Inflammatory macrophage treated with lipopolysaccharide for 1 hour (primary cell): ENCODE results near the gene UBL5.
"Not testable (repeated sequence)": the region's sequence is repeated elsewhere in the genome, so short reads cannot be mapped to it uniquely, and the experiment has no call there.

ENCODE experiments used
- DNase-seq, 2 donors: peaks; one replicate each; pipeline ENCODE4 v3.0.0-alpha.2; 2020 to 2022

UBL5 gene

DNA sequence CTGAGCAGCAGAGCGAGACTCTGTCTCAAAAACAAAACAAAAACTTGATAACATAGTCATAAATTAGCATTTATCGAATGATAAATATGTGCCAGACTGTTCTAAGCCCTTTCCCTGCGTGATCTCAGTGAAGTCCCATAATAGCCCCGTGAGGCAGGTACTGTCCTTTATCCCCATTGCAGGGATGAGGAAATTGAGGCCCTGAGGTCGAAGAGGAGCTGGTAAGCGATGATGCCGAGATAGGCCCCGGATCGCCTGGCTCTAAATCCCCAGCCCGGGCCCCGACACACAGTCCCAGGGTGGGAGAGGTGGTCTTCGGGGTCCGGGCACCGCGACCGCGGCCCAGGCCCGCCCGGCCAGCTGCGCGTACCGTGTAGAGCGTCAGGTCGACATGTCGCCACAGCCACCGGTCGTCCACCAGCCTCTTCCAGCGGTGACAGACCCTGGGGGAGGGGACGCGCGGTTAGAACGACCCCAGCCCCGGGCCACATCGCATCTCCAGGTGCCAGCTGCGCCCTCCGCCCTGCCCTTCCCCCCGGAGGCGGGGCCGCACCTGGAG is 9.5 kb upstream of the UBL5 start:
- DNase-seq: no peak

DNA sequence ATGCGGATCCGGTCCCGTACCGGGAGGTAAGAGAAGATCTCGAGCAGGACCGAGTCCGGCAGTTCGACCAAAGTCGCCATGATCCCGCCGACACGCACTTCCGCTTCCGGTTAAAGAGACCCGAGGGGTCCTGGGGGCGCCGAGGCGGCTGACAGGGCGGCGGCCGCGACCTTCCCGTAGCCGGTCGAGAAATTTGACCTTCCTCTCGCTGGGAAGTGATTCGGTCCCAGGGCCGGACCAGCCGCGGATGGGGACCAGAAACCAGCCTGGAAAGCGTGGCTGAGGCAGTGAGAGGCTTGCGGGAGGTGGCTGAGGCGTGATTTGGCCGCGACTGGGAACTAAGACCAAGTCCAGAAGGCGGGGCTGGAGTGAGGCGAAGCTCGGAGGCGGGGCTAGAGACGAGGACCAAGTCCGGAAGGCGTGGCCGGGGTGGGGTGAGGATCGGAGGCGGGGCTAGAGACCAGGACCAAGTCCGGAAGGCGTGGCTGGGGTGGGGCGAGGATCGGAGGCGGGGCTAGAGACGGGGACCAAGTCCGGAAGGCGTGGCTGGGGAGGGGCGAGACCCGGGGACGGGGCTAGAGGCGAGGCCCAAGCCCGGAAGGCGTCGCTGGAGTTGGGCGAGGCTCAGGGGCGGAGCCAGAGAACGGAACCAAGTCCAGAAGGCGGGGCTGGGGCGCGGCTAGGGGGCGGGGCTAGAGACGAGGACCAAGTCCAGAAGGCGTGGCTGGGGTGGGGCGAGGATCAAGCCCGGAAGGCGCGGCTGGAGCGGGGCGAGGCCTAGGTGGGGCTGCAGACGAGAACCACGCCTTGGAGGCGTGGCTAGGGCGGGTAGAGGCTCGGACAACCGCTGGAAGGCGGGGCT is 8.8 kb upstream of the UBL5 start, which contains the start of gene FBXL12:
TSS of gene FBXL12 (minus strand) at position 346 of the 862 bp plus-strand sequence. CDS start at position 80, 266 bp downstream.
- DNase-seq: peak; percentile 100

DNA sequence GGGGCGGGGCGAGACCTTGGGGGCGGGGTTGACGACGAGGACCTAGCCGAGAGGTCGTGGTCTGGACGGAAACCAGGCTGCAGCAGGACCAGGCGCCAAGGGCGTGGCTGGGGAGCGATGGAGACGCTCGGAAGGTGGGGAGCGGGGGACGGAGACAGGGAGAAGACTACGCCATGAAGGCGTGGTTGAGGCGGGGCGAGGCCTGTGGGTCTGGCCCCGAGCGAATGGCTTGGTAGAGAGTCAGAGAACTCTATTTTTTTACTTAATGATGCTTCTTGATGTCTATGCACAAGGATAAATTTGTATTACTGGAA is 8.2 kb upstream of the UBL5 start:
- no peak for DNase-seq

DNA sequence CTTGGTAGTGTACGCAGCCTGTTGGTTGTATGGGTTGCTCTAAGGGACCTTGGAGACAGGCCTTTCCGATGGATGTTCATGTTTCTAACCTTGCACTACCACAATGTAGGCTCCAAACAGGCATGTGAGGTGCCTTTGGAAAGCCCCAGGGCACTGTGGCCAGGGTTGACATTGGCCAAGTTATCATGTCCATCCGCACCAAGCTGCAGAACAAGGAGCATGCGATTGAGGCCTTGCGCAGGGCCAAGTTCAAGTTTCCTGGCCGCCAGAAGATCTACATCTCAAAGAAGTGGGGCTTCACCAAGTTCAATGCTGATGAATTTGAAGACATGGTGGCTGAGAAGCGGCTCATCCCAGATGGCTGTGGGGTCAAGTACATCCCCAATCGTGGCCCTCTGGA is 7.7 kb upstream of the UBL5 start:
- not testable (repeated sequence) for DNase-seq

DNA sequence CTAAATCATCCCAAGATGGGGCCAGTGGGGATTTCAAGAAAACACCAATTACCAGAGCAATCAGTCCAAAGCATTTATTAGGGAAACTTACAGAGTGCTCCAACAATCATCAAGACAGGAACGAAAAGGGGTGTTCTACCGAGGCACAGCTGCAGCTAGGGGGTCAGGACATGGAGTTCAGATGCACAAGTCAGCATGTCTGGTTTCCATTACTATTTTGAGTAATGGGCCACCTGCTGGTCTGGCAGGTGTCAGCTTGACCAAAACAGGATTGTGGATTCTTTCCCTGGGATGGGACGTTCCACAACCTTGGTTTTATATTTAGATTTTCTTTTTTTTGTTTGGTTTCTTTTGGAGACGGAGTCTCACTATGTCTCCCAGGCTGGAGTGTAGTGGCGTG is 3.9 kb upstream of the UBL5 start:
- DNase-seq: no peak

DNA sequence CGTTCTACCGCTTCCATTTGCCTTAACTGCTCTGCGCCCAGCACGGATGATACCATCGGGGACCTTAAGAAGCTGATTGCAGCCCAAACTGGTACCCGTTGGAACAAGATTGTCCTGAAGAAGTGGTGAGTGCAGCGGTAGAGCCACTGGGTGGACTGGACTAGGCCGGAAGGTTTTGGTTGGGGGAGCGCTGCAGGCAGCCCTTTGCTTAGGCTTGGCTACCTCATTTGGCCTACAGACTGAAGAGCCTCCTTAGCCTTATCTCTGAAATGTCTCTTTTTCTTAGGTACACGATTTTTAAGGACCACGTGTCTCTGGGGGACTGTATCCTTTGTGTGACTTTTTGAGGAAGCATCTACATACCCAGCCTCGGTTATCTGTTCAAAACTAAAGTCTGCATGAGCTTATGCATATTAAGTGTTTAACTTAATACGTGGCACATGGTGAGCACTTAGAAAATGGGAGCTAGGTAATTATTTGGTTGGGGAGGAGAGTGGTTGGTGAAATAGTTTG is 889 bp downstream of the UBL5 start:
- no peak for DNase-seq

- DNase-seq: no peak
Observed at GRCh38 chr19:9834307-9834725, 6.6 kb downstream of the UBL5 start.

DNA sequence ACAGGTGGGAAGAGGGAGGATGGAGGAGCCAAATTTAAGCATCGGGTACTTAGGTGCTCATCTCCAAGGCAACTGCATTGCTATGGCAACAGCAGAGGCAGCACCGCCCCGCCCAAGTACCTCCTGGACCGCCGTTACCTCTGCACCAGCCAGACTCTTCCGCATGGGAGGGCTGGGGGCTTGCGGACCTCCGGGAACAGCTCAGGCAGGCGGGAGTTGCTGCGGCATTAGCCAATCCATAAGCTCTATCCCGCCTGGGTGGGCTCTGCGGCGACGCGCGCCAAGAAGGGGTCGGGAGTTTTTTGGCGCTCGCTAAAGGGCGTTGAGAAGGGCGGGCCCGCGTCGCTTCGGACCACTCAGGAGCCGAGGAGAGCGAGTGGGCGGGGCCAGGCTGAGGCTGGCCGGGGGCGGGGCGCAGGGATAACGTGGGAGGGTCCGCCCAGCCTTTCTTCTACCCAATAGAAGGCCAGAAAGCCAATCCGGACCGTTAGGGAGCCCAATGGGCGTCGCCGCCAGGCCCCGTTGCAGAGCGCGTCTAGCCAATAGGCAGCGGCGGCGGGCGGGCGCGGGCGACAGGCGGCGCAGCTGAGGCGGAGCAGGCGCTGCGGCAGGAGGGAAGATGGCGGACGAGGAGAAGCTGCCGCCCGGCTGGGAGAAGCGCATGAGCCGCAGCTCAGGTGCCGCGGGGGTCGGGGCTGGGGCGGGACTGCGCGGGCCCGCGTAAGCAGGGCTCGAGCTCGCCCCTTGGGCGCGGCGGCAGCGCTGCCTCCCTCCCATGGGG is 7.2 kb downstream of the UBL5 start, which contains the start of gene PIN1:
TSS of gene PIN1 (plus strand) at position 593 of the 781 bp plus-strand sequence. CDS start at position 620, 27 bp downstream.
- peak; percentile 99 for DNase-seq

- DNase-seq: no peak
Observed at GRCh38 chr19:9835507-9835949, 7.8 kb downstream of the UBL5 start.

GRCh38 chr19:9836021-9836420 is 8.3 kb downstream of the UBL5 start:
- no peak for DNase-seq

- DNase-seq: no peak
Observed at GRCh38 chr19:9838324-9838723, 10.6 kb downstream of the UBL5 start.

DNA sequence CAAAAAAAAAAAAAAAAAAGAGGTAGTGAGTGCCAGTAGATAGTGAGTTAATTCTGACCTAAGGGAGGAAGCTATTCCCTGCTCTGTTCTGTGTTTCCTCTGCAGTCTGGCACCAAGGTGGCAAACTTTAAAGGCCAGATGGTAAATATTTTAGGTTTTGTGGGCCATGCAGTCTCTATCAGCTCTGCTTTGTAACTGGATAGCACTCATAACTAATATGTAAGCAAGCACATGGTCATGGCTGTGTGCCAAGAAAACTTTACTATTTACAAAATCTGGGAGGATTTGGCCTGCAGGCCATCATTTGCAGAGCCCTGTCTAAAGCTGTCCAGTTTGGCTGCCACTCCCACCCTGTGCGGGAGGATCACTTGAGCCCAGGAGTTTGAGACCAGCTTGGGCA is 11.7 kb downstream of the UBL5 start:
- DNase-seq: no peak

GRCh38 chr19:9842834-9843625 is 15.3 kb downstream of the UBL5 start:
- no peak for DNase-seq

- DNase-seq: not testable (repeated sequence)
Observed at GRCh38 chr19:9843626-9844273, 16.0 kb downstream of the UBL5 start.

DNA sequence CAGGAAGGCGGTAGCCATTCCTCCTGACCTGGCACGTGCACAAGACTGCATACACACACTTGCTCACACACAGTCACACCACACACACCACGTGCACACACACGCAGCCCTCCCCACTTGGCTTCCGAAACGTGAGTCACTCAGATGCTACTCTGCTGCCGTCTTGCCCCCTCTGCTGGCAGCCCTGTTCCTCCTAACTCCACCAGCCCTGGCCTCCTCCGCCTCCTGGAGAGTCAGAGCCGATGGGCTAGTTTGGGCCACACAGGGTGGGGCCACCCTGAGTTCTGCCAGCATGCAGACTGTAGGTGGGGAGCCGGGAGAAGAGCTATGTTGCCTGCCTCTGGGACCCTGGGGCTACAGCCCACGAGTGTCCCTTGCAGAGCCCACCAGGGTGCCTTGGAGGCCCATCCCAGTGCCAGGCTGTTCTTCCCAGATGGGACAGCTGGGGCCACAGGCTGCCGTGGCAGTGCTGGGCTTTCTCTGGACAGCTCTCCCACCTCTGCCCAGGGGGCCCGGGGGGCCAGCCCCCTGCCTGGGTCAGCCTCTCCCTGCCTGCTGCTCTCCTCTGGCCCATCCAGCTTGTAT is 19.5 kb downstream of the UBL5 start:
- DNase-seq: no peak

DNA sequence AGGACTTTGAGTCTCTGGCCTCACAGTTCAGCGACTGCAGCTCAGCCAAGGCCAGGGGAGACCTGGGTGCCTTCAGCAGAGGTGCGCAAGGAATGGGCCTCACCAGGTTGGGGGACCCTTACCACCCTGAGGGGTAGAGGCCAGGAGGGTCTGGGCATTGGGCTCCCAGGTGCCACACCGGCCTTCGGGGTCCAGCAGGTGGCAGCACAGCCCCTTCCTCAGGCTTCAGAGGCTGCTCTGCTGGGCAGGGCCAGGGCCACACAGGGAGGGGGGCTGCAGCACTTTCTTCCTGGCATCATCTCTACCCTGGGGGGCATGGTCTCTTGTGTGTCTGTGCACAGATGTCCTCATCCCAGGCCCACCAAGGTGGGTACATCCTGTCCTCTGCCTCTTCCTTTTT is 20.3 kb downstream of the UBL5 start:
- DNase-seq: no peak

DNA sequence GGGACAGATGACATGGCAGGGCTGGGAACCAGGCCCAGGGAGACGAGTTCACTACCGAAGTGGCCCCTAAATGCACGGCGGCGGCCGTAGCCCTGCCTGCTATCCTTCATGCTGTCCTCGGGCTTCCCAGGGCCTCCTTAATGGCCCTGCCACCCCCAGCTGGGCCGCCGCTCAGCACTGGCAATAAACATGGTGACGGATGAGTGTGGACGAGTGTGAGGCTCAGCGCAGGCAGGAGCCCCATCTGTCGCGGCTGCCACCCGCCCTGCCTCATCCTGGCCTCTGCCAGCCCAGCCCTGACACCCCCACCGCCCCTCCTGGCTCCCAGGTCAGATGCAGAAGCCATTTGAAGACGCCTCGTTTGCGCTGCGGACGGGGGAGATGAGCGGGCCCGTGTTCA is 21.0 kb downstream of the UBL5 start:
- DNase-seq: no peak

GRCh38 chr19:9849791-9850190 is 22.1 kb downstream of the UBL5 start:
- DNase-seq: no peak

- no peak for DNase-seq
Observed at GRCh38 chr19:9850235-9850959, 22.7 kb downstream of the UBL5 start.

DNA sequence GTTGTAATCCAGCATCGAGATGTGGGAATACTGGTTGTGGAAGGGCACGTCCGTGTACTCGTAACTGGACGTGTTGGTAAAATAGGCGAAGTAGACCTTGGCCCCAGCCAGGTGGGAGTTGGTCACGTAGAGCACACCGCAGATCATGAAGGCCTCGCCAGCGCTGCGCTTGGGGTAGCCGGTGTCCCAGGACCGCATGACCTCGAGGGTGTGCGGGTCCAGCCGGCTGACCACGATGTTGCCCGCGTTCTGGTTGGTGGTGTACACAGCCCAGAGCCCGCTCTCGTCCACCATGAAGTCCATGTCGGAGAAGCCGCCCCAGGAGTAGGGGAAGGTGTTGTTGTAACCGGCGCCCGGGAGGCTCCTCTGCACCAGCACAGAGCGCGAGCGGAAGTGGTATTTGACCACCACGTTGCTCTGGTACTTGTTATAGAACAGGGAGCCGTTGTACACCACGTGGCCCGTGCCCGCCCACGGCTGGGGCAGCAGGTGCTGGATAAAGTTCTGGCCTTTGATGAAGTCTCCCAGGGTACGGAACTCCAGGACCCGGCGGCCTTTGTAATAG is 26.6 kb downstream of the UBL5 start:
- DNase-seq: no peak

- no peak for DNase-seq
Observed at GRCh38 chr19:9856609-9857008, 28.9 kb downstream of the UBL5 start.
